HUES64 (cell line): ENCODE measurements around the gene FGFR2.

Experiments used
- H3K27ac ChIP-seq: 2 replicates; pipeline ENCODE4 v1.7.0; 2013; ENCODE audit warnings: low read depth, low read length, inconsistent platforms
- H3K27me3 ChIP-seq: 2 replicates; pipeline ENCODE4 v1.6.1; 2013; ENCODE audit warnings: mild to moderate bottlenecking, low read length; ENCODE audit not compliant: insufficient read depth
- H3K36me3 ChIP-seq: 2 replicates; pipeline ENCODE4 v1.6.1; 2013; ENCODE audit warnings: mild to moderate bottlenecking, low read length; ENCODE audit not compliant: insufficient read depth
- H3K4me1 ChIP-seq: 2 replicates; pipeline ENCODE4 v1.6.1; 2013; ENCODE audit warnings: mild to moderate bottlenecking, low read length, moderate library complexity; ENCODE audit not compliant: insufficient read depth
- H3K4me3 ChIP-seq: 2 replicates; pipeline ENCODE4 v1.5.1; 2013; ENCODE audit warnings: mild to moderate bottlenecking, low read length, moderate library complexity
- H3K9ac ChIP-seq: 2 replicates; pipeline ENCODE4 v1.6.1; 2013; ENCODE audit warnings: mild to moderate bottlenecking, low read depth, low read length
- H3K9me3 ChIP-seq: 2 replicates; pipeline ENCODE4 v1.6.1; 2013; ENCODE audit warnings: low read depth, low read length; ENCODE audit not compliant: insufficient read depth
- WGBS: fragments of 150-250, 120-280 bp; methylation state at CpG from one replicate; pipeline ENCODE4 v1.1.7; 2013; ENCODE audit warnings: missing lambda C conversion rate; 5-methylcytosine and 5-hydroxymethylcytosine counted together

The FGFR2 gene

DNA sequence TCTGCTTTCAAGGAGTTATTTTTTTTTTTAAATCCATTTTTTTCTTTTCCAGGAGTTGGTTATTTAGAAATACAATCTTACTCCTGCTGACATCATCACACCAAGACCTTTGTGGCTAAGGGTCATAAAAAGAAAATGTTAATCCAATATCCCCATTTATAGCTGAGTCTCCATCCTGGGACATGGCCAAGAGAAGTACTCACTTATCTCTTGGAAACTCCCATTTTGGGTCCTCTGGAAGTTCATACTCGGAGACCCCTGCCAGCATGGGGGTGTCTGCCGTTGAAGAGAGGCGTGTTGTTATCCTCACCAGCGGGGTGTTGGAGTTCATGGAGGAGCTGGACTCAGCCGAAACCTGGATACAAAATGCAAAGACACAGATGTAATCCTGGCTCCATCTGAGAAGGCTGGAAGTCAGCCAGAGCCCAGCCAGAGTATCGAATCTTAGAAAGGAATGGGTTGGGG, 94.6 kb downstream of the FGFR2 start:
- Histone ChIP-seq H3K27ac (no peak overlapping the region), H3K36me3 (peaks cover 97% of the 10 kb centered on the region), H3K4me3 (no peak overlapping the region), H3K27me3 (no peaks in the 10 kb centered on the region), H3K9ac (no peak overlapping the region), H3K4me1 (no peaks in the 10 kb centered on the region), H3K9me3 (no peaks in the 10 kb centered on the region)
- 95% methylated on average over 6 of the region's 6 CpGs for WGBS

GRCh38 chr10:121501796-121502195, 96.4 kb downstream of the FGFR2 start:
- 97% methylated on average over 7 of the region's 7 CpGs for WGBS
- peaks cover 96% of the 10 kb centered on the region for H3K36me3 ChIP-seq

DNA sequence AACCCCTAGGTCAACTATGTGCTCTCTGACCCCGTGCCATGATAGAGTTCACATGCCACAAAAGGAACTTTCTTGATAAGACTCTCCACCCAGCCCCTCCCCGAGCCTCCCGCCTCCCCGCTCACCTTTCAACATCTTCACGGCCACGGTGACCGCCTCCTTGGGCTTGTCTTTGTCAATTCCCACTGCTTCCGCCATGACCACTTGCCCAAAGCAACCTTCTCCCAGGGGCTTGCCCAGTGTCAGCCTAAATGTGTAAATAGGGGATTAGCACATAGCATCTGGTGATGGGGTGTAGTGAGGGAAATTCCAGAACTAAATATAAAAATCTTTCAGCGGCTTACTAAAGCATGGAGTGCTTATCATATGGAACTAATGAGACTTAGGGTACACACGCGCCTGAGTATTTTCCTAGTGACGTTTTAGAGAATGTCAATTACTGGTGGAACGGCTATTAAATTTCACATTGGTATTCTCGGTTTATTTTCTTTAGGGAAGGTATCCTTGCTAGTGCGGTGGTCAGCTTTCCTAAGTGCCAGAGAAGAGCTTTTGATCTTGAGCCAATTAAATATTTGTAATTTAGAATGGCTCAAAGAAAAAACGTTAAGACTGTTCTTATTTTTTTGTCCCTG, 97.4 kb downstream of the FGFR2 start:
- H3K4me1 ChIP-seq = no peaks in the 10 kb centered on the region
- no peaks in the 10 kb centered on the region for H3K9me3 ChIP-seq
- no peak overlapping the region for H3K27ac ChIP-seq
- no peaks in the 10 kb centered on the region for H3K27me3 ChIP-seq
- WGBS = 90% methylated on average over 16 of the region's 16 CpGs
- H3K9ac ChIP-seq = no peak overlapping the region
- peaks cover 97% of the 10 kb centered on the region for H3K36me3 ChIP-seq
- H3K4me3 ChIP-seq = no peak overlapping the region

More at GRCh38 chr10:121501796-121502195, 96.4 kb downstream of the FGFR2 start:
- Histone ChIP-seq H3K9ac (no peak overlapping the region), H3K9me3 (no peaks in the 10 kb centered on the region), H3K4me1 (no peaks in the 10 kb centered on the region), H3K4me3 (no peak overlapping the region), H3K27ac (no peak overlapping the region), H3K27me3 (no peaks in the 10 kb centered on the region)

DNA sequence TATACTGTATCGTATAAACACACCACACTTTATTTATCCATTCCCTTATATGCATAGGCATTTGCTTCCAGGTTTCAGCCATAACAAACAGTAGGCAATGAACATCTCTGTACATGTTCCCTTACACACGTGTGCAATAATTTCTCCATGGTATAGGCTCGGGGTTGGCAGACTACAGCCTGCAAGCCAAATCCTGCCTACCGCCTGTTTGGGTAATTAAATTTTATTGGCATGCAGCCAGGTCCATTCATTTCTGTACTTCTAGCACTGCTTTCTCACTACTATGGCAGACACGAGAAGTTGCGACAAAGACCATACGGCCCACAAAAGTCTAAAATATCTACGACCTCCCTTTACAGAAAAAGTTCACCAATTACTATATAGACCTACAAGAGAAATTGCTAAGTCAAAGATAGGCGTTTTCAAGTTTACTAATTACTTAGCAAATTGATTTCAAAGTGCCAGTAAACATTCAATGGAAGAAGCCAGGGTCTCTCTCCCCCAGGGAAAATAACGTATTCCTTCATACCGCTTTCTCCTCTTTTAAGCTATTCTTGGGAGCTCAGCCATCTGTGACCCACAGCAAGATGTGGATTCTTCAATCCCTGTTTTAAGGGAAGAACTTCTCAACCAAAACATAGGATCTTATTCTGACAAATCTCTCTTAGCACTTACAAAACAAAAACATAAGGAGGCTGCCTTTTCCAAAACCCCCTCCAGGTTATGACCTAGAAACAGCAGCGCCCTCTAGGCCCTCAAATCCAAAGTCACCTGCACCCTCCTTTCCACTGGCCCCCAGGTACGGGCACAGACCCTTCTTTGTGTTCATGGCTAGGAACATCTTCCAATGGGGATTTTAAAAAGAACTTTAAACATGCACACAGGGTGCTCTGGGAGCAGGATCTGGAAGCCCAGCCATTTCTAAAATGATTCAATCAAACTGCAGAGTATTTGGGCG, 100.5 kb downstream of the FGFR2 start:
- peaks cover 95% of the 10 kb centered on the region for H3K36me3 ChIP-seq
- H3K9me3 ChIP-seq = no peaks in the 10 kb centered on the region
- H3K4me1 ChIP-seq = peaks cover 8% of the 10 kb centered on the region; the same call in 1 of the 2 replicates
- no peak overlapping the region for H3K9ac ChIP-seq
- H3K4me3 ChIP-seq = no peak overlapping the region
- H3K27ac ChIP-seq = no peak overlapping the region
- WGBS = 93% methylated on average over 14 of the region's 14 CpGs
- no peaks in the 10 kb centered on the region for H3K27me3 ChIP-seq

- no peaks in the 10 kb centered on the region for H3K9me3 ChIP-seq
- no peak overlapping the region for H3K9ac ChIP-seq
- H3K27ac ChIP-seq = no peak overlapping the region
- peaks cover 91% of the 10 kb centered on the region for H3K36me3 ChIP-seq
- no peaks in the 10 kb centered on the region for H3K27me3 ChIP-seq
- H3K4me3 ChIP-seq = no peak overlapping the region
- WGBS = 93% methylated on average over 9 of the region's 9 CpGs
- H3K4me1 ChIP-seq = peaks cover 8% of the 10 kb centered on the region; the same call in 1 of the 2 replicates
Measured at GRCh38 chr10:121495719-121496118, 102.5 kb downstream of the FGFR2 start.

DNA sequence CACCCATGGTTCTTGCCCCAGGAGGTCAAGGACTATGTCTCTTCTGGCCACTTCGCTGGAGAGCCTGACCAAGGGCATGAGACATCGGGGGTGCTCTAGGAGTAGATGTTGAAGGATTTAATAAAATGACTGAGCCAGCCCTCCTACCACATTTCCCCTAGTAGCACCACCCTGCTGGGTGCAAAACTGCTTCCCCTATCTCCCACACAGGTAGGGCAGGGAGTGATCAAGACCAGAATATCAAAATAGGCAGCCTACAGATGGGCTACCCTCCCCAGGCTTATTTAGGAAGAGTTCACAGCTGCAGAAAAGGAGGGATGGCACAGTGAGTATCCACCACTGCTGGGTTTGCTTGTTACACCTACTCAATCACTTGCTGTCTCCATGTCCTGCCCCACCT, 103.9 kb downstream of the FGFR2 start:
- H3K4me3 ChIP-seq = no peak overlapping the region
- H3K27ac ChIP-seq = no peak overlapping the region
- no peaks in the 10 kb centered on the region for H3K27me3 ChIP-seq
- no peaks in the 10 kb centered on the region for H3K9me3 ChIP-seq
- no peak overlapping the region for H3K9ac ChIP-seq
- H3K4me1 ChIP-seq = peaks cover 8% of the 10 kb centered on the region; the same call in 1 of the 2 replicates
- H3K36me3 ChIP-seq = peaks cover 89% of the 10 kb centered on the region
- WGBS = 80% methylated on average over 1 of the region's 2 CpGs

DNA sequence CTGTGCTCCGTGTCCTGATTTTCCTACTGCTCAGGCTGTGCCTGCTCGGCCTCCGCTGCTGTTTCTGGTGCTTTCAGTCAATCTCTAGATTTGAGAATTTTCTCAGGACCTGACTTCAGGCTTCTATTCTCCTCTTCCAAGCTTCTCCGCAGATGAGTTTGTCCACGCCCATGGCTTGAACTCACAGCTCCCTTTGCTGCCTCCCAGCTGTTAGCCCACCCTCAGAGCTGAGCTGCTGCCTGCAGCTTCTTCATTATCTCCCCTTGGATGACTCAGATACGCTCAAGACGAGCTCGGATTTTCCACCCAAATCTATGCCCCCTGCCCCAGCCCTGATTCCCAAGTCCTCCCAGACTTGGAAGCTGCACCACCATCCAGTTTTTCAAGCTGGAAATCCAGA, 104.7 kb downstream of the FGFR2 start:
- WGBS = 86% methylated on average over 8 of the region's 8 CpGs
- Histone ChIP-seq H3K4me1 (peaks cover 8% of the 10 kb centered on the region; the same call in 1 of the 2 replicates), H3K4me3 (no peak overlapping the region), H3K27ac (no peak overlapping the region), H3K36me3 (peaks cover 87% of the 10 kb centered on the region), H3K27me3 (no peaks in the 10 kb centered on the region), H3K9me3 (no peaks in the 10 kb centered on the region), H3K9ac (no peak overlapping the region)

- Histone ChIP-seq H3K27me3 (no peaks in the 10 kb centered on the region), H3K27ac (no peak overlapping the region), H3K9me3 (no peaks in the 10 kb centered on the region), H3K4me3 (no peak overlapping the region), H3K9ac (no peak overlapping the region), H3K36me3 (peaks cover 86% of the 10 kb centered on the region), H3K4me1 (peaks cover 8% of the 10 kb centered on the region; the same call in 1 of the 2 replicates)
- WGBS = 90% methylated on average over 17 of the region's 17 CpGs
Measured at GRCh38 chr10:121490871-121491519, 107.2 kb downstream of the FGFR2 start.

GRCh38 chr10:121485436-121486139, 112.7 kb downstream of the FGFR2 start:
- H3K27me3 ChIP-seq = no peaks in the 10 kb centered on the region
- H3K36me3 ChIP-seq = peaks cover 92% of the 10 kb centered on the region
- no peaks in the 10 kb centered on the region for H3K9me3 ChIP-seq
- no peak overlapping the region for H3K4me3 ChIP-seq
- H3K27ac ChIP-seq = no peak overlapping the region
- WGBS = 92% methylated on average over 12 of the region's 12 CpGs
- no peak overlapping the region for H3K9ac ChIP-seq
- no peaks in the 10 kb centered on the region for H3K4me1 ChIP-seq

DNA sequence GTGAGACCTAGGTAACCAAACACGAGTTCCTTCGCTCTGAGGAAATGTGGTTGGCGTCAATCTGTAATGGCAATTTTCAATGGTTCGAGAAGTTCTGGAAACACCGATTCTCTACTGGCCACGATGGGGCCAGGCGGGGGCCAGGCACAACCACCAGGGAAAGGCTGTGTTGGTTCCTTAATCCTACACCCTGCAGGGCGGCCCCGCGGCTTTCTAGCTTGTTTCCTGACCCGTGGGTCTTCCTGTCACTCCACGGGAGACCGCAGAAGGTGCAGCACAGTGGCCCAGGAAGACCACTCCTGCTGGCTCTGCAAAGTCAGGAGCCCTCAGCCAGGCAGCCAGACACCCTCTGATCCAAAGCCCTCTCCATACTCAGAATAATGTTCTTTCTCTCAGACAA, 113.4 kb downstream of the FGFR2 start:
- no peaks in the 10 kb centered on the region for H3K4me1 ChIP-seq
- peaks cover 95% of the 10 kb centered on the region for H3K36me3 ChIP-seq
- WGBS = 95% methylated on average over 13 of the region's 13 CpGs
- no peak overlapping the region for H3K4me3 ChIP-seq
- no peaks in the 10 kb centered on the region for H3K9me3 ChIP-seq
- H3K27me3 ChIP-seq = no peaks in the 10 kb centered on the region
- H3K27ac ChIP-seq = no peak overlapping the region; the same call in 1 of the 2 replicates
- H3K9ac ChIP-seq = no peak overlapping the region
